HCT116 (cell line): ENCODE data around the gene PCSK6. TPM values are rescaled to one million over a fixed set of nuclear protein-coding genes. Genes with fewer than 3 reads are reported as not detected.

Source experiments
- ATAC-seq: fragments of 200-7000 bp; cut with Tn5 transposase; 2 replicates; pipeline ENCODE4 v1.9.1; 2020; ENCODE audit warnings: mild to moderate bottlenecking, moderate library complexity
- BruUV-seq: library from RNA; stranded (reverse); fragments of 400-500 nt; replicated peaks from 2 replicates; lab custom pipeline; 2021; lab: Mats Ljungman, UMichigan
- CTCF ChIA-PET: fragments of 300-600 bp; sonication (Branson Sonifier 250); formaldehyde crosslinking; loops from one replicate; lab custom pipeline; 2021; ENCODE audit warnings: antibody characterized with exemption; lab: Charles Lee
- POLR2A ChIA-PET: fragments of 300-600, 350-600 bp; sonication (Branson Sonifier 250); formaldehyde crosslinking; loops from one replicate; lab custom pipeline; 2021; ENCODE audit warnings: antibody characterized with exemption; lab: Charles Lee
- RAD21 ChIA-PET, 2 experiments: fragments of 300-600 bp; sonication (Branson Sonifier 250); formaldehyde crosslinking; loops; one replicate each; lab custom pipeline; 2023; ENCODE audit warnings: low total read pairs in 2 of 2; ENCODE audit not compliant: uncharacterized antibody in 2 of 2, unreplicated experiment in 2 of 2, low non-redundant PET in 1 of 2; lab: Charles Lee
- DNase-seq: peaks from one replicate; pipeline ENCODE4 v3.0.0-alpha.2; 2010; ENCODE audit warnings: low read depth, low spot score
- H2AFZ ChIP-seq: fragments of 200-600 bp; shearing (Covaris generic), sonication (generic); 2 replicates; pipeline ENCODE4 v1.6.1; 2017; ENCODE audit warnings: low read depth, mixed run types, mixed read lengths, antibody characterized with exemption, low read length; ENCODE audit not compliant: poor library complexity, severe bottlenecking
- H3K27ac ChIP-seq: 2 replicates; pipeline ENCODE4 v1.5.1; 2012; ENCODE audit warnings: low read depth, low read length
- H3K27me3 ChIP-seq: fragments of 200-600 bp; sonication (generic); 2 replicates; pipeline ENCODE4 v1.6.1; 2016; ENCODE audit warnings: mixed run types, low read length, mixed read lengths; ENCODE audit not compliant: insufficient read depth
- H3K36me3 ChIP-seq, 2 experiments: fragments of 200-500 bp in 1 of 2; fragments of 200-600 bp in 1 of 2; sonication (Bioruptor generic) in 1 of 2; sonication (generic) in 1 of 2; 2 replicates each; pipeline versions ENCODE4 v1.5.1 to v1.6.1; 2014 to 2016; ENCODE audit warnings: low read length in 2 of 2, inconsistent platforms in 1 of 2, mixed read lengths in 1 of 2, mixed run types in 1 of 2; ENCODE audit not compliant: insufficient read depth in 2 of 2, control insufficient read depth in 1 of 2
- H3K4me1 ChIP-seq, 2 experiments: fragments of 200-600 bp in 1 of 2; sonication (generic) in 1 of 2; 2 replicates each; pipeline versions ENCODE4 v1.5.1 to v1.6.1; 2012 to 2017; ENCODE audit warnings: low read length in 2 of 2, inconsistent platforms in 1 of 2, mild to moderate bottlenecking in 1 of 2, mixed read lengths in 1 of 2, mixed run types in 1 of 2, moderate library complexity in 1 of 2; ENCODE audit not compliant: insufficient read depth in 2 of 2, control insufficient read depth in 1 of 2
- H3K4me2 ChIP-seq: fragments of 200-600 bp; sonication (generic); 2 replicates; pipeline ENCODE4 v1.6.1; 2017; ENCODE audit warnings: mixed run types, low read length, mixed read lengths
- H3K4me3 ChIP-seq, 2 experiments: fragments of 200-600 bp in 1 of 2; sonication (generic) in 1 of 2; replicated peaks in 1 of 2; 2 replicates each; pipeline ENCODE4 v1.5.1; 2011 to 2016; ENCODE audit warnings: low read length in 2 of 2, control low read depth in 1 of 2, low read depth in 1 of 2, mild to moderate bottlenecking in 1 of 2, mixed read lengths in 1 of 2, mixed run types in 1 of 2
- H3K79me2 ChIP-seq: fragments of 200-600 bp; sonication (generic); 2 replicates; pipeline ENCODE4 v1.6.1; 2017; ENCODE audit warnings: mild to moderate bottlenecking, mixed run types, low read length, moderate library complexity, mixed read lengths; ENCODE audit not compliant: insufficient read depth
- H3K9ac ChIP-seq: fragments of 200-600 bp; sonication (generic); 2 replicates; pipeline ENCODE4 v1.6.1; 2016; ENCODE audit warnings: low read length, mixed read lengths
- H3K9me2 ChIP-seq: fragments of 200-600 bp; sonication (generic), shearing (Covaris generic); 2 replicates; pipeline ENCODE4 v1.6.1; 2017; ENCODE audit warnings: mixed run types, mild to moderate bottlenecking, moderate library complexity; ENCODE audit not compliant: insufficient read depth
- H3K9me3 ChIP-seq, 2 experiments: fragments of 200-500 bp in 1 of 2; fragments of 200-600 bp in 1 of 2; sonication (Bioruptor generic) in 1 of 2; sonication (generic) in 1 of 2; 2 replicates each; pipeline ENCODE4 v1.6.1; 2014 to 2017; ENCODE audit warnings: low read length in 2 of 2, mixed read lengths in 2 of 2, inconsistent platforms in 1 of 2, low read depth in 1 of 2, mild to moderate bottlenecking in 1 of 2, mixed run types in 1 of 2, moderate library complexity in 1 of 2; ENCODE audit not compliant: control insufficient read depth in 1 of 2, insufficient read depth in 1 of 2
- H4K20me1 ChIP-seq: fragments of 200-600 bp; sonication (generic), shearing (Covaris generic); 2 replicates; pipeline ENCODE4 v1.6.1; 2017; ENCODE audit warnings: mixed run types, mild to moderate bottlenecking, moderate library complexity; ENCODE audit not compliant: insufficient read depth
- CEBPB ChIP-seq: IDR thresholded peaks from 2 replicates; pipeline ENCODE4 v1.6.1; 2012; ENCODE audit warnings: low read depth
- EZH2 ChIP-seq: fragments of 200-600 bp; sonication (generic); IDR thresholded peaks from 2 replicates; pipeline ENCODE4 v1.6.1; 2017; ENCODE audit warnings: antibody characterized with exemption, mixed run types
- FOSL1 ChIP-seq: IDR thresholded peaks from 2 replicates; pipeline ENCODE4 v1.6.1; 2012; ENCODE audit warnings: low read depth
- JUND ChIP-seq: IDR thresholded peaks from 2 replicates; pipeline ENCODE4 v1.6.1; 2012
- POLR2A ChIP-seq: IDR thresholded peaks from 2 replicates; pipeline ENCODE4 v1.7.0; 2011; ENCODE audit warnings: borderline replicate concordance; ENCODE audit not compliant: insufficient read depth, insufficient read length; ENCODE audit errors: extremely low read depth
- RAD21 ChIP-seq: IDR thresholded peaks from 2 replicates; pipeline ENCODE4 v1.6.1; 2012; ENCODE audit warnings: low read depth, mild to moderate bottlenecking
- SP1 ChIP-seq: IDR thresholded peaks from 2 replicates; pipeline ENCODE4 v1.6.1; 2012; ENCODE audit warnings: low read depth
- SRF ChIP-seq: IDR thresholded peaks from 2 replicates; pipeline ENCODE4 v1.6.1; 2012; ENCODE audit warnings: low read depth
- TCF7L2 ChIP-seq: IDR thresholded peaks from 2 replicates; pipeline ENCODE4 v1.7.0; 2011; ENCODE audit warnings: borderline replicate concordance, inconsistent platforms; ENCODE audit not compliant: insufficient read depth, insufficient read length; ENCODE audit errors: extremely low read depth
- YY1 ChIP-seq: IDR thresholded peaks from 2 replicates; pipeline ENCODE4 v1.6.1; 2011; ENCODE audit warnings: low read length, low read depth, moderate library complexity, mild to moderate bottlenecking; ENCODE audit not compliant: insufficient replicate concordance; ENCODE audit errors: extremely low read depth
- intact Hi-C: fragments of 100-400 bp; cut with micrococcal nuclease; formaldehyde crosslinking; loops from 2 replicates; pipeline ENCODE4 v1.10.0; 2022
- total RNA-seq: library from RNA; stranded (reverse); gene quantifications from one replicate; pipeline ENCODE4 v1.2.1, GENCODE V29; 2021; ENCODE audit not compliant: unreplicated experiment
- TF ChIP-seq, protein P1 (sequence below), 3 experiments: fragments of 200-600 bp in 1 of 3; sonication (generic) in 1 of 3; IDR thresholded peaks in 2 of 3; conservative IDR thresholded peaks in 1 of 3; 2 replicates each; pipeline ENCODE4 v1.5.1; 2012 to 2017; ENCODE audit warnings: low read depth in 2 of 3, low read length in 2 of 3, antibody characterized with exemption in 1 of 3, borderline replicate concordance in 1 of 3, control low read depth in 1 of 3, mild to moderate bottlenecking in 1 of 3, mixed read lengths in 1 of 3, mixed run types in 1 of 3, moderate library complexity in 1 of 3; ENCODE audit not compliant: insufficient read depth in 1 of 3
- TF ChIP-seq, protein P2 (sequence below): IDR thresholded peaks from 2 replicates; pipeline ENCODE4 v1.6.1; 2011; ENCODE audit warnings: mild to moderate bottlenecking, low read length, moderate library complexity; ENCODE audit not compliant: insufficient replicate concordance; ENCODE audit errors: extremely low read depth
- TF ChIP-seq, protein P3 (sequence below): IDR thresholded peaks from 2 replicates; pipeline ENCODE4 v1.6.1; 2012
- TF ChIP-seq, protein P4 (sequence below): IDR thresholded peaks from 2 replicates; pipeline ENCODE4 v1.6.1; 2012

Gene PCSK6
- total RNA-seq, 1 experiment from 2014 or later, result 13.5 TPM

DNA sequence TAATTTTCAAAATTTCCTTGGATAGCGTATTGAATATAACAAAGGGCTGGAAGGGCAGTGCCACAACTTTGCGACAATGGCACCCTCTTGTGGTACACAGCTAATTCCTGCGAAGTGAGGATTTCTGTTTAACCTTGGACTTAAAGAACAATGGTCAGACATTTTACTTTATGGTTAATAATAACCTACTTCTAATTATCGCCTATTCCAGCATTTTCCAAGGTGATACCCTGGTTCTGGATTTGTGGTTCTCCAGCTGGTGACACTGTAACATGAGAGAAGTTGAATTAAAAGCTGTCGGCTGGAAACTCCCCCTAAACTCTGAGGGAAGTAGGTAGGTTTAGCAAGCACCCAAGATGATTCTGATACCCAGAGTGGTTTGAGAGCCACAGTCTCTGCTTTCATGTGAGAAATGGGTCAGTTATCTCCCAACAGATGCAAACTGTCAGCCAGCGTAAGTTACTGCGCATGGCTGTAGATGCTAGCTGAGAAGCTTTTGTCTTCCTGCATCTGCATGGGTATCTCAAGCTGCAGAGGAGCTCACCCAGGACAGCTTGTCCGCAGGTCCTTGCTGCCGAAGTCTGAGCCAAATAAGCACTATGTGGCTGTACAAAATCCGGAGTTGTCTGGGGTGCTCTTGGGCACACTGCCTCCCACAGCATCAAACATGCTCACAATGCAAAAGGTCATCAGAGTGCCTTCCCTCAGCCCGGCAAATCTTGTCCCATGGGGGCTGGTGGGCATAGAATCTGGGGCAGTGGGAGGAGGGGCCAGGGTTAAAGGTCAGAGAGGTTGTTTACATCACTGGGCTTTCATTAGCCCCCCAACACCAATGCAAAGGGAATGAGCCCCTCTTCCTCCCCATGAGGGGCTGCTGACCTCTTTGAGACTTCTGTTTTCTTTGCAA is 231.0 kb downstream of the PCSK6 start:
- peak overlapping the region; percentile 15 for H3K4me2 ChIP-seq
- H3K4me3 ChIP-seq, result no peak overlapping the region

More for the DNA sequence above, 231.0 kb downstream of the PCSK6 start:
- H3K9me3 ChIP-seq, result no peaks in the 10 kb centered on the region
- no peaks in the 10 kb centered on the region for H4K20me1 ChIP-seq
- no peaks in the 10 kb centered on the region for H3K27me3 ChIP-seq
- no TSS peak for BruUV-seq
- no peak overlapping the region for H3K9ac ChIP-seq
- peak overlapping the region; percentile 43 for H2AFZ ChIP-seq
- ATAC-seq (peak; percentile 88), DNase-seq (peak; percentile 51)
- H3K79me2 ChIP-seq, result no peaks in the 10 kb centered on the region
- ChIA-PET RAD21 (interaction anchor here in 1 of 2 experiments (0.7 to 1.2 kb wide), 2 partner anchors 104 to 242 kb away, joined by 3 to 6 read pairs; no protein-coding TSS in a partner anchor), POLR2A (no interaction called here), CTCF (interaction anchor here (0.7 to 3.6 kb wide), 9 partner anchors 9 to 250 kb away, joined by 3 to 19 read pairs (median 5); no protein-coding TSS in a partner anchor)
- no peak overlapping the region for H3K27ac ChIP-seq
- no peak for TF ChIP-seq TCF7L2
- TF ChIP-seq POLR2A, result no peak
- TF ChIP-seq, protein P1, sequence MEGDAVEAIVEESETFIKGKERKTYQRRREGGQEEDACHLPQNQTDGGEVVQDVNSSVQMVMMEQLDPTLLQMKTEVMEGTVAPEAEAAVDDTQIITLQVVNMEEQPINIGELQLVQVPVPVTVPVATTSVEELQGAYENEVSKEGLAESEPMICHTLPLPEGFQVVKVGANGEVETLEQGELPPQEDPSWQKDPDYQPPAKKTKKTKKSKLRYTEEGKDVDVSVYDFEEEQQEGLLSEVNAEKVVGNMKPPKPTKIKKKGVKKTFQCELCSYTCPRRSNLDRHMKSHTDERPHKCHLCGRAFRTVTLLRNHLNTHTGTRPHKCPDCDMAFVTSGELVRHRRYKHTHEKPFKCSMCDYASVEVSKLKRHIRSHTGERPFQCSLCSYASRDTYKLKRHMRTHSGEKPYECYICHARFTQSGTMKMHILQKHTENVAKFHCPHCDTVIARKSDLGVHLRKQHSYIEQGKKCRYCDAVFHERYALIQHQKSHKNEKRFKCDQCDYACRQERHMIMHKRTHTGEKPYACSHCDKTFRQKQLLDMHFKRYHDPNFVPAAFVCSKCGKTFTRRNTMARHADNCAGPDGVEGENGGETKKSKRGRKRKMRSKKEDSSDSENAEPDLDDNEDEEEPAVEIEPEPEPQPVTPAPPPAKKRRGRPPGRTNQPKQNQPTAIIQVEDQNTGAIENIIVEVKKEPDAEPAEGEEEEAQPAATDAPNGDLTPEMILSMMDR (IDR thresholded peaks at IDR 0.05 in 2 of 3, conservative IDR thresholded peaks at IDR 0.05 in 1 of 3; ENCODE audit: borderline replicate concordance in 1 of 3, insufficient read depth in 1 of 3, low read depth in 2 of 3, low read length in 2 of 3), result peak; percentile 79 to 97 (median 96)
- no peak for TF ChIP-seq YY1
- TF ChIP-seq, protein P2, sequence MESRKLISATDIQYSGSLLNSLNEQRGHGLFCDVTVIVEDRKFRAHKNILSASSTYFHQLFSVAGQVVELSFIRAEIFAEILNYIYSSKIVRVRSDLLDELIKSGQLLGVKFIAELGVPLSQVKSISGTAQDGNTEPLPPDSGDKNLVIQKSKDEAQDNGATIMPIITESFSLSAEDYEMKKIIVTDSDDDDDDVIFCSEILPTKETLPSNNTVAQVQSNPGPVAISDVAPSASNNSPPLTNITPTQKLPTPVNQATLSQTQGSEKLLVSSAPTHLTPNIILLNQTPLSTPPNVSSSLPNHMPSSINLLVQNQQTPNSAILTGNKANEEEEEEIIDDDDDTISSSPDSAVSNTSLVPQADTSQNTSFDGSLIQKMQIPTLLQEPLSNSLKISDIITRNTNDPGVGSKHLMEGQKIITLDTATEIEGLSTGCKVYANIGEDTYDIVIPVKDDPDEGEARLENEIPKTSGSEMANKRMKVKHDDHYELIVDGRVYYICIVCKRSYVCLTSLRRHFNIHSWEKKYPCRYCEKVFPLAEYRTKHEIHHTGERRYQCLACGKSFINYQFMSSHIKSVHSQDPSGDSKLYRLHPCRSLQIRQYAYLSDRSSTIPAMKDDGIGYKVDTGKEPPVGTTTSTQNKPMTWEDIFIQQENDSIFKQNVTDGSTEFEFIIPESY, result no peak
- TF ChIP-seq SP1, result no peak
- TF ChIP-seq, protein P3, sequence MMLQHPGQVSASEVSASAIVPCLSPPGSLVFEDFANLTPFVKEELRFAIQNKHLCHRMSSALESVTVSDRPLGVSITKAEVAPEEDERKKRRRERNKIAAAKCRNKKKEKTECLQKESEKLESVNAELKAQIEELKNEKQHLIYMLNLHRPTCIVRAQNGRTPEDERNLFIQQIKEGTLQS, result no peak
- TF ChIP-seq SRF, result no peak
- no peak for TF ChIP-seq EZH2
- peak; percentile 97 for TF ChIP-seq RAD21
- TF ChIP-seq, protein P4, sequence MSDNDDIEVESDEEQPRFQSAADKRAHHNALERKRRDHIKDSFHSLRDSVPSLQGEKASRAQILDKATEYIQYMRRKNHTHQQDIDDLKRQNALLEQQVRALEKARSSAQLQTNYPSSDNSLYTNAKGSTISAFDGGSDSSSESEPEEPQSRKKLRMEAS, result no peak
- no peak for TF ChIP-seq JUND
- no peak for TF ChIP-seq CEBPB
- no peak for TF ChIP-seq FOSL1
- H3K4me1 ChIP-seq, result no peaks in the 10 kb centered on the region
- intact Hi-C loops, result loop anchor here (1.0 to 5.0 kb wide), 4 partner anchors 170 to 630 kb away; no protein-coding TSS in a partner anchor
- no peaks in the 10 kb centered on the region for H3K9me2 ChIP-seq
- H3K36me3 ChIP-seq, result no peaks in the 10 kb centered on the region
